Astrocyte (in vitro differentiated cells and primary cell): ENCODE measurements around the gene TRAF3IP1. TPM values are rescaled to one million over a fixed set of nuclear protein-coding genes. Genes with fewer than 3 reads are reported as not detected.

Source experiments
- DNase-seq: peaks from one replicate; pipeline ENCODE4 v3.0.0-alpha.2; 2010; ENCODE audit warnings: low read depth
- FAIRE-seq: peaks from 2 replicates; lab custom pipeline; 2011; peaks lifted over from hg19 to GRCh38; lab: Jason Lieb, UNC
- H2AFZ ChIP-seq: 2 replicates; pipeline ENCODE4 v1.6.0; 2012; ENCODE audit warnings: low read depth, low read length, inconsistent platforms
- H3K27ac ChIP-seq: 2 replicates; pipeline ENCODE4 v1.5.1; 2011; ENCODE audit warnings: low read depth, low read length, inconsistent platforms
- H3K27me3 ChIP-seq: 2 replicates; pipeline ENCODE4 v1.6.0; 2011; ENCODE audit warnings: low read length, inconsistent platforms; ENCODE audit not compliant: insufficient read depth
- H3K36me3 ChIP-seq: 2 replicates; pipeline ENCODE4 v1.5.1; 2011; ENCODE audit warnings: low read length, inconsistent platforms; ENCODE audit not compliant: insufficient read depth
- H3K4me1 ChIP-seq: 2 replicates; pipeline ENCODE4 v1.5.1; 2011; ENCODE audit warnings: low read length, inconsistent platforms; ENCODE audit not compliant: insufficient read depth
- H3K4me2 ChIP-seq: 2 replicates; pipeline ENCODE4 v1.6.0; 2012; ENCODE audit warnings: low read length, inconsistent platforms
- H3K4me3 ChIP-seq: 2 replicates; pipeline ENCODE4 v1.5.1; 2011; ENCODE audit warnings: low read depth, mild to moderate bottlenecking, low read length, inconsistent platforms; ENCODE audit not compliant: insufficient read depth
- H3K79me2 ChIP-seq: 2 replicates; pipeline ENCODE4 v1.6.0; 2012; ENCODE audit warnings: mild to moderate bottlenecking, low read length, inconsistent platforms; ENCODE audit not compliant: insufficient read depth
- H3K9ac ChIP-seq: 2 replicates; pipeline ENCODE4 v1.6.0; 2012; ENCODE audit warnings: mild to moderate bottlenecking, low read length, inconsistent platforms
- H3K9me3 ChIP-seq: 2 replicates; pipeline ENCODE4 v1.5.1; 2012; ENCODE audit warnings: low read depth, mild to moderate bottlenecking, low read length, inconsistent platforms; ENCODE audit not compliant: insufficient read depth
- H4K20me1 ChIP-seq: 2 replicates; pipeline ENCODE4 v1.6.0; 2012; ENCODE audit warnings: low read length, inconsistent platforms; ENCODE audit not compliant: insufficient read depth
- H3K27ac Mint-ChIP-seq: one replicate; pipeline ENCODE4 v1.8.0; 2021; ENCODE audit warnings: mild to moderate bottlenecking, mixed read lengths; ENCODE audit not compliant: unreplicated experiment
- H3K27me3 Mint-ChIP-seq: one replicate; pipeline ENCODE4 v1.8.0; 2021; ENCODE audit warnings: low read depth, mixed read lengths; ENCODE audit not compliant: unreplicated experiment
- H3K36me3 Mint-ChIP-seq: one replicate; pipeline ENCODE4 v1.8.0; 2021; ENCODE audit warnings: low read depth, mixed read lengths; ENCODE audit not compliant: unreplicated experiment
- H3K4me1 Mint-ChIP-seq: one replicate; pipeline ENCODE4 v1.8.0; 2021; ENCODE audit warnings: low read depth, mixed read lengths; ENCODE audit not compliant: unreplicated experiment
- H3K4me3 Mint-ChIP-seq: one replicate; pipeline ENCODE4 v1.8.0; 2021; ENCODE audit warnings: mild to moderate bottlenecking, moderate library complexity, mixed read lengths; ENCODE audit not compliant: unreplicated experiment
- H3K9me3 Mint-ChIP-seq: one replicate; pipeline ENCODE4 v1.8.0; 2021; ENCODE audit warnings: mild to moderate bottlenecking, mixed read lengths; ENCODE audit not compliant: unreplicated experiment
- EZH2 ChIP-seq: IDR thresholded peaks from 2 replicates; pipeline ENCODE4 v1.6.1; 2012; ENCODE audit warnings: mild to moderate bottlenecking, low read length, inconsistent platforms; ENCODE audit not compliant: insufficient read depth
- total RNA-seq: library from RNA; stranded (reverse); gene quantifications from 2 replicates; pipeline ENCODE4 v1.2.1, GENCODE V29; 2021
- TF ChIP-seq, protein P1 (sequence below): IDR thresholded peaks from 2 replicates; pipeline ENCODE4 v1.5.1; 2011; ENCODE audit warnings: low read depth, mild to moderate bottlenecking, inconsistent platforms, low read length, moderate library complexity; ENCODE audit not compliant: insufficient read depth

Gene TRAF3IP1
- total RNA-seq, 1 donor from 2014 or later, result 19.6 TPM

DNA sequence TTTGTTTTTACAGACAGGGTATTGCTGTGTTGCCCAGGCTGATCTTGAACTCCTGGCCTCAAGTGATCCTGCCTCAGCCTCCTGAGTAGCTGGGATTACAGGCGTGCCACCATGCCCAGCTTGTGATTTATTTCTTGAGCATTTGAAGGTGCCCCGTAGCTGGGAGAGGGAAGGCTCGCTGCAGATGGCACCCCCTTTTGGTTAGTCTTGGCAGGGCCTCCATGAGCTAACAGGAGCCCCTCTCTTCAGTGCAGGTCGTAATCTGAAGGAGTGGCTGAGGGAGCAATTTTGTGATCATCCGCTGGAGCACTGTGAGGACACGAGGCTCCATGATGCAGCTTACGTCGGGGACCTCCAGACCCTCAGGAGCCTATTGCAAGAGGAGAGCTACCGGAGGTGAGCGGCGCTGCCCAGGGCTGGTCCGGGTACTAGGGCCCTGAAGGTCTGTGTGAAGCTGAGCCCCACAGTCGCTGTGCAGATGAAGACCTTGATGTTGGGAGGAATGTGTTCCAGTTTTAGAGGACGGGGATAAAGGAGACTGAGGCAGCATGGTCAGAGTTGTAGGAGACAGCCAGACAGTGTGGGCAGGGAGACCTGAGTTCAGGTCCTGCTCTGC is 113.1 kb downstream of the TRAF3IP1 start:
- H3K9ac ChIP-seq, result peak overlapping the region; percentile 90
- peak overlapping the region; percentile 77 for H3K4me2 ChIP-seq
- DNase-seq (no peak), FAIRE-seq (no peak)
- no peaks in the 10 kb centered on the region for H3K27me3 ChIP-seq
- peak overlapping the region; percentile 100 for H3K27ac ChIP-seq
- no peak overlapping the region for H3K27ac Mint-ChIP-seq
- peaks cover 17% of the 10 kb centered on the region for H3K36me3 ChIP-seq
- H3K4me1 ChIP-seq, result peaks cover 39% of the 10 kb centered on the region
- peak overlapping the region; percentile 6 for H3K4me3 ChIP-seq
- H3K79me2 ChIP-seq, result peaks cover 87% of the 10 kb centered on the region
- H3K4me3 Mint-ChIP-seq, result no peak overlapping the region
- H2AFZ ChIP-seq, result no peak overlapping the region
- no peaks in the 10 kb centered on the region for H3K27me3 Mint-ChIP-seq
- H3K9me3 ChIP-seq, result peaks cover 10% of the 10 kb centered on the region
- peaks cover 20% of the 10 kb centered on the region for H3K36me3 Mint-ChIP-seq
- H3K4me1 Mint-ChIP-seq, result peaks cover 5% of the 10 kb centered on the region
- H4K20me1 ChIP-seq, result no peaks in the 10 kb centered on the region
- H3K9me3 Mint-ChIP-seq, result peaks cover 9% of the 10 kb centered on the region
- TF ChIP-seq EZH2, result no peak

DNA sequence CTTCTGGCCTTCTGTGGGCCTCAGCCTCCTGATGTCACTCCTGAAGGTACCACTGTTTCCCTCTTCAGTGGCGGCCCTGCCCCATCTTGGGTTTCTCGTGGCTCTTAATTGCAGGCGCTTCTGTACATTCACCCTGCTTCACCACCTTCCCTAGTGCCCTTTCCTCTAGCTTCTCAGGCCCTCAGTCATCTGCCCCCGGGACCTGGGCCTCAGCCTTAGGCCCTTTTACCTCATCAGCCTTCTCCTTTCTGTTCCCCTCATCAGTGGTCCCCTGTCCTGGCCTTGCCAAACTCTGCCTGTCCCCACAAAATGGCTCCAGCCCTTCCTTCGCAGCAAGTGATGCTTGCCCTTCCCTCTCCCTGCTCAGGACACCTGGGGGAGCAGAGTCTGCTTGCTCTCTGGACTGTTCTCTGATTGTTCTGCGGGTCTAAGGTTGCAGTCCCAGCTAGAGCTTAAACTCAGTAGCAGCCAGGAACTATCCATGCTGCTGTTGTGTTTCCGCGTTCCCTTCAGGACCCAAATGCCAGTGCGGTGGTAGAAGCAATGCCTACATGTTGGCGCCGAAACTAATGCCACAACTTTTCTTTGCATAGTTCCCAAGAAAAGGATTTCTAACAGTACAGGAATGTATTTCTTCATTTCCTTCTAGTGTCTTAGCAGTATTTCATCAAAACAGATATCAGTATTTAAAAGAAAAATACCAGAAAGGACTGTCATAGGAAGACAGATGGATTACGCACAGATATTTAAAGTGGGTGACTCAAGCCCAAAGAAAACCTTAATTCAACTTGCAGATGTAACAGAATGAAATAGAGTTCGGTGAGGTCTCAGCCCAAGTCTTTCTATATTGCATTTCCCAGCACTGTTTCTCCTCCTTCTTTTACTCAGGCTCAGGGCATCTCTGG is 113.9 kb downstream of the TRAF3IP1 start:
- peak overlapping the region; percentile 77 for H3K4me2 ChIP-seq
- peaks cover 20% of the 10 kb centered on the region for H3K36me3 Mint-ChIP-seq
- peaks cover 4% of the 10 kb centered on the region for H3K4me1 Mint-ChIP-seq
- H3K27me3 Mint-ChIP-seq, result no peaks in the 10 kb centered on the region
- peaks cover 9% of the 10 kb centered on the region for H3K9me3 Mint-ChIP-seq
- H3K9ac ChIP-seq, result peak overlapping the region; percentile 90
- H3K4me3 Mint-ChIP-seq, result no peak overlapping the region
- H3K27ac Mint-ChIP-seq, result no peak overlapping the region
- FAIRE-seq, result peak; percentile 83
- H3K27me3 ChIP-seq, result no peaks in the 10 kb centered on the region
- peak overlapping the region; percentile 6 for H3K4me3 ChIP-seq
- TF ChIP-seq, protein P1, sequence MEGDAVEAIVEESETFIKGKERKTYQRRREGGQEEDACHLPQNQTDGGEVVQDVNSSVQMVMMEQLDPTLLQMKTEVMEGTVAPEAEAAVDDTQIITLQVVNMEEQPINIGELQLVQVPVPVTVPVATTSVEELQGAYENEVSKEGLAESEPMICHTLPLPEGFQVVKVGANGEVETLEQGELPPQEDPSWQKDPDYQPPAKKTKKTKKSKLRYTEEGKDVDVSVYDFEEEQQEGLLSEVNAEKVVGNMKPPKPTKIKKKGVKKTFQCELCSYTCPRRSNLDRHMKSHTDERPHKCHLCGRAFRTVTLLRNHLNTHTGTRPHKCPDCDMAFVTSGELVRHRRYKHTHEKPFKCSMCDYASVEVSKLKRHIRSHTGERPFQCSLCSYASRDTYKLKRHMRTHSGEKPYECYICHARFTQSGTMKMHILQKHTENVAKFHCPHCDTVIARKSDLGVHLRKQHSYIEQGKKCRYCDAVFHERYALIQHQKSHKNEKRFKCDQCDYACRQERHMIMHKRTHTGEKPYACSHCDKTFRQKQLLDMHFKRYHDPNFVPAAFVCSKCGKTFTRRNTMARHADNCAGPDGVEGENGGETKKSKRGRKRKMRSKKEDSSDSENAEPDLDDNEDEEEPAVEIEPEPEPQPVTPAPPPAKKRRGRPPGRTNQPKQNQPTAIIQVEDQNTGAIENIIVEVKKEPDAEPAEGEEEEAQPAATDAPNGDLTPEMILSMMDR, result no peak
- no peak for TF ChIP-seq EZH2
- peak overlapping the region; percentile 100 for H3K27ac ChIP-seq
- DNase-seq, result peak; percentile 95
- peaks cover 10% of the 10 kb centered on the region for H3K9me3 ChIP-seq
- no peak overlapping the region for H2AFZ ChIP-seq
- H4K20me1 ChIP-seq, result no peaks in the 10 kb centered on the region
- H3K79me2 ChIP-seq, result peaks cover 87% of the 10 kb centered on the region
- H3K36me3 ChIP-seq, result peaks cover 17% of the 10 kb centered on the region
- peaks cover 43% of the 10 kb centered on the region for H3K4me1 ChIP-seq

GRCh38 chr2:238434846-238435751 is 114.8 kb downstream of the TRAF3IP1 start:
- no peak overlapping the region for H3K4me3 Mint-ChIP-seq
- H3K9me3 Mint-ChIP-seq, result peaks cover 7% of the 10 kb centered on the region
- Histone ChIP-seq H3K9ac (peak overlapping the region; percentile 90), H3K79me2 (peaks cover 83% of the 10 kb centered on the region), H3K4me1 (peaks cover 49% of the 10 kb centered on the region), H4K20me1 (no peaks in the 10 kb centered on the region), H3K27me3 (no peaks in the 10 kb centered on the region), H3K27ac (peak overlapping the region; percentile 100), H2AFZ (no peak overlapping the region), H3K9me3 (peaks cover 8% of the 10 kb centered on the region), H3K4me3 (no peak overlapping the region), H3K4me2 (peak overlapping the region; percentile 77), H3K36me3 (peaks cover 14% of the 10 kb centered on the region)
- TF ChIP-seq EZH2, result no peak
- TF ChIP-seq, protein P1, result no peak
- H3K27ac Mint-ChIP-seq, result no peak overlapping the region
- no peak for DNase-seq
- no peaks in the 10 kb centered on the region for H3K27me3 Mint-ChIP-seq
- FAIRE-seq, result no peak
- H3K4me1 Mint-ChIP-seq, result peaks cover 8% of the 10 kb centered on the region
- H3K36me3 Mint-ChIP-seq, result peaks cover 18% of the 10 kb centered on the region
